ENCODE results near the gene CLPSL1.

CLPSL1 gene

GRCh38 chr6:35745509-35745908, 35.3 kb upstream of the CLPSL1 start:
- FAIRE-seq (no peak), DNase-seq (ENCODE audit: insufficient read length) (no peak)
- TF ChIP-seq POLR2A (IDR thresholded peaks at IDR 0.05; ENCODE audit: low read depth, low read length) (no peak), TAF1 (IDR thresholded peaks at IDR 0.05; ENCODE audit: borderline replicate concordance, low read depth, low read length) (no peak), POLR2AphosphoS5 (IDR thresholded peaks at IDR 0.05; ENCODE audit: low read depth, low read length) (no peak)

DNA sequence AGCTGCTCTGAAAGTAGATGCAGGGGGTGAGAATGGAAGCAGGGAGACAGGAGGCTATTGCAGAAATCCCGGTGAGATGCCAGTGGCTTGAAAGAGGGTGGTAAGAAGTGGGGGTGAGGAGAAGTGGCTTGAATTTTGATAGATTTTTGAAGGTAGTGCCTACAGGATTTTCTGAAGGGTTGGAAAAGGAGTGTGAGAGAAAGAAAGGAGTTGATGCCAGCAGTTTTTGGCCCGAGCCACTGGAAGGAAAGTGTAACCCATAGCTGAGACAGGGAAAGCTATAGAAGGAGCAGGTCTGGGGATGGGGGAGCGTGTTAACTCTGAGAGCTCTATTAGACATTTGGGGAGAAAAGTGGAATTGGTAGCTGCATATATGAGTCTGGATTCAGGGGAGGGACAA, 34.3 kb upstream of the CLPSL1 start:
- FAIRE-seq (no peak), DNase-seq (ENCODE audit: insufficient read length) (no peak)
- TF ChIP-seq TAF1 (IDR thresholded peaks at IDR 0.05; ENCODE audit: borderline replicate concordance, low read depth, low read length), result no peak
- no peak for TF ChIP-seq POLR2A (IDR thresholded peaks at IDR 0.05; ENCODE audit: low read depth, low read length)
- TF ChIP-seq POLR2AphosphoS5 (IDR thresholded peaks at IDR 0.05; ENCODE audit: low read depth, low read length), result no peak

- TF ChIP-seq TAF1 (IDR thresholded peaks at IDR 0.05; ENCODE audit: borderline replicate concordance, low read depth, low read length) (no peak), POLR2AphosphoS5 (IDR thresholded peaks at IDR 0.05; ENCODE audit: low read depth, low read length) (no peak), POLR2A (IDR thresholded peaks at IDR 0.05; ENCODE audit: low read depth, low read length) (no peak)
- FAIRE-seq (no peak), DNase-seq (ENCODE audit: insufficient read length) (no peak)
Observed at GRCh38 chr6:35747877-35748276, 32.9 kb upstream of the CLPSL1 start.

GRCh38 chr6:35750557-35750956, 30.3 kb upstream of the CLPSL1 start:
- TF ChIP-seq POLR2AphosphoS5 (IDR thresholded peaks at IDR 0.05; ENCODE audit: low read depth, low read length), result no peak
- TF ChIP-seq POLR2A (IDR thresholded peaks at IDR 0.05; ENCODE audit: low read depth, low read length), result no peak
- TF ChIP-seq TAF1 (IDR thresholded peaks at IDR 0.05; ENCODE audit: borderline replicate concordance, low read depth, low read length), result no peak
- DNase-seq (ENCODE audit: insufficient read length), result no peak
- no peak for FAIRE-seq

- DNase-seq (ENCODE audit: insufficient read length), result no peak
- no peak for TF ChIP-seq POLR2AphosphoS5 (IDR thresholded peaks at IDR 0.05; ENCODE audit: low read depth, low read length)
- no peak for TF ChIP-seq POLR2A (IDR thresholded peaks at IDR 0.05; ENCODE audit: low read depth, low read length)
- TF ChIP-seq TAF1 (IDR thresholded peaks at IDR 0.05; ENCODE audit: borderline replicate concordance, low read depth, low read length), result no peak
- no peak for FAIRE-seq
Observed at GRCh38 chr6:35751594-35751993, 29.2 kb upstream of the CLPSL1 start.

GRCh38 chr6:35752330-35752729, 28.5 kb upstream of the CLPSL1 start:
- FAIRE-seq (no peak), DNase-seq (ENCODE audit: insufficient read length) (no peak)
- TF ChIP-seq POLR2A (IDR thresholded peaks at IDR 0.05; ENCODE audit: low read depth, low read length), result no peak
- TF ChIP-seq TAF1 (IDR thresholded peaks at IDR 0.05; ENCODE audit: borderline replicate concordance, low read depth, low read length), result no peak
- no peak for TF ChIP-seq POLR2AphosphoS5 (IDR thresholded peaks at IDR 0.05; ENCODE audit: low read depth, low read length)

- DNase-seq (ENCODE audit: insufficient read length) (no peak), FAIRE-seq (no peak)
- TF ChIP-seq POLR2A (IDR thresholded peaks at IDR 0.05; ENCODE audit: low read depth, low read length), result no peak
- TF ChIP-seq POLR2AphosphoS5 (IDR thresholded peaks at IDR 0.05; ENCODE audit: low read depth, low read length), result no peak
- no peak for TF ChIP-seq TAF1 (IDR thresholded peaks at IDR 0.05; ENCODE audit: borderline replicate concordance, low read depth, low read length)
Observed at GRCh38 chr6:35754452-35755277, 26.2 kb upstream of the CLPSL1 start.

DNA sequence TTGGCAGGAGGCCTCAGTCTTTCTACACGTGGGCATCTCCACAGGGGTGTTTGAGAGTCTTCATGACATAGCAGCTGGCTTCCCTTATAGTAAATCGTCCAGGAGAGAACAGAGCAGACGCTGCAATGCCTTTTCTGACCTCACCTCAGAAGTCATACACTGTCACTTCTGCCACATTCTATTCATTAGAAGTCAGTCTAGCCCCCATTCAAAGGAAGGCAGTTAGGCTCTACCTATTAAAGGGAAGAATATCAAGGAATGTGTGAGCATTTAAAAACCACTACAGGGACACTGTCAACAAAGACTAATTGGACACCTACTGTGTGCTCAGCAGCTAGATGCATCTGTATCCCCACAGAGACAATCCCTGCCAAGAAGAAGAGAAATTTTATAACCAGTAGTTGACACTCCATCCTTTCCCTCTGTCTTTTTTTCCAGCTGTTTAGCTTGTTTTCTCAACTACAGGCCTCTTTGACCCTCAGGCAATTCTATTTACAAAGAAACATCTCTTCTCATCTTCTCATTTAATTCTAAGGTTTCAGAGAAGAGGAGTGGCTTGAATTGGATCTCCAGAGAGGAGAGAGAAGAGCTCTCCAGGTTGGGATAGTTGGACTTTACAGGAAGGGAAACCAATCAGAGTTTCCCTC, 25.4 kb upstream of the CLPSL1 start:
- TF ChIP-seq POLR2AphosphoS5 (IDR thresholded peaks at IDR 0.05; ENCODE audit: low read depth, low read length) (no peak), TAF1 (IDR thresholded peaks at IDR 0.05; ENCODE audit: borderline replicate concordance, low read depth, low read length) (no peak), POLR2A (IDR thresholded peaks at IDR 0.05; ENCODE audit: low read depth, low read length) (no peak)
- DNase-seq (ENCODE audit: insufficient read length) (no peak), FAIRE-seq (no peak)

- DNase-seq (ENCODE audit: insufficient read length) (no peak), FAIRE-seq (no peak)
- no peak for TF ChIP-seq POLR2A (IDR thresholded peaks at IDR 0.05; ENCODE audit: low read depth, low read length)
- no peak for TF ChIP-seq POLR2AphosphoS5 (IDR thresholded peaks at IDR 0.05; ENCODE audit: low read depth, low read length)
- TF ChIP-seq TAF1 (IDR thresholded peaks at IDR 0.05; ENCODE audit: borderline replicate concordance, low read depth, low read length), result no peak
Observed at GRCh38 chr6:35757456-35758123, 23.2 kb upstream of the CLPSL1 start.

GRCh38 chr6:35759426-35759825, 21.4 kb upstream of the CLPSL1 start:
- TF ChIP-seq TAF1 (IDR thresholded peaks at IDR 0.05; ENCODE audit: borderline replicate concordance, low read depth, low read length), result no peak
- TF ChIP-seq POLR2A (IDR thresholded peaks at IDR 0.05; ENCODE audit: low read depth, low read length), result no peak
- TF ChIP-seq POLR2AphosphoS5 (IDR thresholded peaks at IDR 0.05; ENCODE audit: low read depth, low read length), result no peak
- FAIRE-seq, result no peak

DNA sequence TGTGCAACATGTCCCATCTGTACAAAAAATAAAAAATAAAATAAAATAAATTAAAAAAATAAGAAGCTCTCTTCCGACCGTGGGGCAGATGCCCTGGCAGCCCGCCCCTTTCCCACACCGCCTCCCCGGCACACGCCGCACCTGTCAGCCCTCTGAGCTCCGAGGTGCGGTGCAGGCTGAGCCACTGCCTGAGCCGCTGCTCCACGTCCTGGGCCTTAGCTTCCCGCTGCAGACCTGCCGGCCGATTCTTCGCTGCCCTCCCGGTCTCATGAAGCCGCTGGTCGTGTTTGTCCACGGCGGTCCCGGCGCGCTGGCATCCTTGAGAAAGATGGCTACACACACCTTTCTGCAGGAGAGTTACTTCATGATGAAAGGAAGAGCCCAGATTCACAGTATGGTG, 15.1 kb upstream of the CLPSL1 start:
- TF ChIP-seq TAF1 (IDR thresholded peaks at IDR 0.05; ENCODE audit: borderline replicate concordance, low read depth, low read length), result no peak
- TF ChIP-seq POLR2AphosphoS5 (IDR thresholded peaks at IDR 0.05; ENCODE audit: low read depth, low read length), result no peak
- DNase-seq (ENCODE audit: insufficient read length) (no peak), FAIRE-seq (no peak)

More at GRCh38 chr6:35759426-35759825, 21.4 kb upstream of the CLPSL1 start:
- no peak for DNase-seq (ENCODE audit: insufficient read length)

Measured in GM12892 (cell line).